ENCODE data around the gene TEX36. TPM values are rescaled to one million over a fixed set of nuclear protein-coding genes. Genes with fewer than 3 reads are reported as not detected.
"Not testable (repeated sequence)": the region's sequence is repeated elsewhere in the genome, so short reads cannot be mapped to it uniquely, and the experiment has no call there.

TEX36 gene
- total RNA-seq, 1 experiment from 2014 or later, result 0.25 TPM

GRCh38 chr10:125620401-125620800 lies 62.6 kb downstream of the TEX36 start:
- no peaks in the 10 kb centered on the region for H3K79me2 ChIP-seq (ENCODE audit: insufficient read depth, low read length)
- RAD21 ChIA-PET (ENCODE audit: low non-redundant PET in 1 of 2, low total read pairs in 2 of 2, uncharacterized antibody in 2 of 2, unreplicated experiment in 2 of 2), result no interaction called here
- CTCF ChIA-PET, result no interaction called here
- DNase-seq (ENCODE audit: low read depth, low spot score) (no peak), ATAC-seq (no peak)
- no peak overlapping the region for H2AFZ ChIP-seq (ENCODE audit: low read depth, low read length, poor library complexity, severe bottlenecking)
- POLR2A ChIA-PET, result no interaction called here
- peaks cover 8% of the 10 kb centered on the region; the same call in 1 of the 2 replicates for H3K27me3 ChIP-seq (ENCODE audit: insufficient read depth, low read length)
- H3K27ac ChIP-seq (ENCODE audit: low read depth, low read length), result no peak overlapping the region
- no peak overlapping the region for H3K4me2 ChIP-seq (ENCODE audit: low read length)
- H3K36me3 ChIP-seq (ENCODE audit: control insufficient read depth in 1 of 2, insufficient read depth in 2 of 2, low read length in 2 of 2), result no peaks in the 10 kb centered on the region
- H3K4me3 ChIP-seq (replicated peaks in 1 of 2; ENCODE audit: low read depth in 1 of 2, low read length in 2 of 2), result no peak overlapping the region
- no peaks in the 10 kb centered on the region; the same call in 1 of the 2 replicates for H3K9me2 ChIP-seq (ENCODE audit: insufficient read depth)
- no peak overlapping the region for H3K9ac ChIP-seq (ENCODE audit: low read length)
- no peaks in the 10 kb centered on the region for H3K4me1 ChIP-seq (ENCODE audit: control insufficient read depth in 1 of 2, insufficient read depth in 2 of 2, low read length in 2 of 2)
- no peak for TF ChIP-seq POLR2AphosphoS5 (IDR thresholded peaks at IDR 0.05; ENCODE audit: low read depth, low read length)
- no peak for TF ChIP-seq SP1 (IDR thresholded peaks at IDR 0.05; ENCODE audit: low read depth)
- no peak for TF ChIP-seq REST (IDR thresholded peaks at IDR 0.05; ENCODE audit: low read depth)
- TF ChIP-seq SIN3A (IDR thresholded peaks at IDR 0.05; ENCODE audit: low read depth), result no peak
- no peak for TF ChIP-seq POLR2A (IDR thresholded peaks at IDR 0.05; ENCODE audit: borderline replicate concordance, extremely low read depth, insufficient read depth, insufficient read length)
- no peak for TF ChIP-seq EGR1 (IDR thresholded peaks at IDR 0.05; ENCODE audit: low read depth)
- no peak for TF ChIP-seq EZH2 (IDR thresholded peaks at IDR 0.05)
- TF ChIP-seq ZFX (IDR thresholded peaks at IDR 0.05), result no peak
- TF ChIP-seq ZNF274 (IDR thresholded peaks at IDR 0.05; ENCODE audit: low read depth, low read length), result no peak
- no peak for TF ChIP-seq TCF7L2 (IDR thresholded peaks at IDR 0.05; ENCODE audit: borderline replicate concordance, extremely low read depth, insufficient read depth, insufficient read length)
- no peak for TF ChIP-seq ZBTB33 (IDR thresholded peaks at IDR 0.05; ENCODE audit: extremely low read depth, insufficient replicate concordance, low read length)
- no peak for TF ChIP-seq MAX (IDR thresholded peaks at IDR 0.05)
- H4K20me1 ChIP-seq (ENCODE audit: insufficient read depth), result no peaks in the 10 kb centered on the region
- BruUV-seq (replicated peaks), result no TSS peak
- intact Hi-C loops (cut with micrococcal nuclease), result no loop called here
- H3K9me3 ChIP-seq (ENCODE audit: control insufficient read depth in 1 of 2, insufficient read depth in 1 of 2, low read depth in 1 of 2, low read length in 2 of 2), result no peaks in the 10 kb centered on the region

- POLR2A ChIA-PET; BruUV-seq (replicated peaks); ATAC-seq: not testable (repeated sequence)
These were observed 69.9 kb downstream of the TEX36 start for GRCh38 chr10:125613062-125613461.

More at GRCh38 chr10:125613062-125613461, 69.9 kb downstream of the TEX36 start:
- H3K27ac ChIP-seq (ENCODE audit: low read depth, low read length); H3K27me3 ChIP-seq (ENCODE audit: insufficient read depth, low read length); H3K4me2 ChIP-seq (ENCODE audit: low read length); H3K79me2 ChIP-seq (ENCODE audit: insufficient read depth, low read length); RAD21 ChIA-PET (ENCODE audit: low non-redundant PET in 1 of 2, low total read pairs in 2 of 2, uncharacterized antibody in 2 of 2, unreplicated experiment in 2 of 2); H3K36me3 ChIP-seq (ENCODE audit: control insufficient read depth in 1 of 2, insufficient read depth in 2 of 2, low read length in 2 of 2); H4K20me1 ChIP-seq (ENCODE audit: insufficient read depth); H3K9ac ChIP-seq (ENCODE audit: low read length); H3K4me3 ChIP-seq (replicated peaks in 1 of 2; ENCODE audit: low read depth in 1 of 2, low read length in 2 of 2); H3K4me1 ChIP-seq (ENCODE audit: control insufficient read depth in 1 of 2, insufficient read depth in 2 of 2, low read length in 2 of 2); H3K9me2 ChIP-seq (ENCODE audit: insufficient read depth); H3K9me3 ChIP-seq (ENCODE audit: control insufficient read depth in 1 of 2, insufficient read depth in 1 of 2, low read depth in 1 of 2, low read length in 2 of 2); intact Hi-C loops (cut with micrococcal nuclease); H2AFZ ChIP-seq (ENCODE audit: low read depth, low read length, poor library complexity, severe bottlenecking); DNase-seq (ENCODE audit: low read depth, low spot score): not testable (repeated sequence)
- CTCF ChIA-PET, result interaction anchor here (1.0 kb wide), 1 partner anchor 91 kb away, joined by 3 read pairs; no protein-coding TSS in a partner anchor

Measured in HCT116 (cell line).